ENCODE data around the gene SLFNL1.
A peak's percentile ranks its signal among the peaks of the same experiment; 100 is the strongest.

SLFNL1 gene

GRCh38 chr1:40987439-40988276 is 33.9 kb downstream of the SLFNL1 start:
- H3K27ac Mint-ChIP-seq: peak overlapping the region; percentile 65 to 78 (median 69)
- peaks cover 40% of the 10 kb centered on the region for H3K4me1 Mint-ChIP-seq
- no peaks in the 10 kb centered on the region for H3K9me3 Mint-ChIP-seq
- no peak overlapping the region for H3K4me3 Mint-ChIP-seq
- no peaks in the 10 kb centered on the region for H3K27me3 Mint-ChIP-seq (ENCODE audit: low read depth)
- TF ChIP-seq CTCF (IDR thresholded peaks at IDR 0.05; ENCODE audit: unreplicated experiment in 3 of 3): no peak
- peaks cover 69% of the 10 kb centered on the region for H3K36me3 Mint-ChIP-seq (ENCODE audit: low read depth)

GRCh38 chr1:40986956-40987355 is 34.6 kb downstream of the SLFNL1 start:
- no peak for TF ChIP-seq CTCF (IDR thresholded peaks at IDR 0.05; ENCODE audit: unreplicated experiment in 3 of 3)
- no peaks in the 10 kb centered on the region for H3K27me3 Mint-ChIP-seq (ENCODE audit: low read depth)
- peak overlapping the region in 2 of 3 experiments; percentile 8 to 11 for H3K4me3 Mint-ChIP-seq
- H3K36me3 Mint-ChIP-seq (ENCODE audit: low read depth): peaks cover 63% of the 10 kb centered on the region
- H3K9me3 Mint-ChIP-seq: no peaks in the 10 kb centered on the region
- H3K4me1 Mint-ChIP-seq: peaks cover 47% of the 10 kb centered on the region
- H3K27ac Mint-ChIP-seq: peak overlapping the region; percentile 65 to 78 (median 69)

GRCh38 chr1:40986328-40986783 is 35.2 kb downstream of the SLFNL1 start:
- H3K27ac Mint-ChIP-seq: peak overlapping the region; percentile 65 to 78 (median 69)
- H3K9me3 Mint-ChIP-seq: no peaks in the 10 kb centered on the region
- no peaks in the 10 kb centered on the region for H3K27me3 Mint-ChIP-seq (ENCODE audit: low read depth)
- H3K36me3 Mint-ChIP-seq (ENCODE audit: low read depth): peaks cover 57% of the 10 kb centered on the region
- TF ChIP-seq CTCF (IDR thresholded peaks at IDR 0.05; ENCODE audit: unreplicated experiment in 3 of 3): no peak
- peak overlapping the region in 2 of 3 experiments; percentile 8 to 13 for H3K4me3 Mint-ChIP-seq
- H3K4me1 Mint-ChIP-seq: peaks cover 52% of the 10 kb centered on the region

- H3K9me3 Mint-ChIP-seq: no peaks in the 10 kb centered on the region
- H3K4me1 Mint-ChIP-seq: peaks cover 57% of the 10 kb centered on the region
- peak overlapping the region; percentile 65 to 78 (median 69) for H3K27ac Mint-ChIP-seq
- TF ChIP-seq CTCF (IDR thresholded peaks at IDR 0.05; ENCODE audit: unreplicated experiment in 3 of 3): no peak
- no peaks in the 10 kb centered on the region for H3K27me3 Mint-ChIP-seq (ENCODE audit: low read depth)
- peak overlapping the region in 2 of 3 experiments; percentile 8 to 13 for H3K4me3 Mint-ChIP-seq
- peaks cover 52% of the 10 kb centered on the region for H3K36me3 Mint-ChIP-seq (ENCODE audit: low read depth)
These were observed 35.6 kb downstream of the SLFNL1 start for GRCh38 chr1:40985875-40986274.

GRCh38 chr1:40985161-40985560 is 36.4 kb downstream of the SLFNL1 start:
- no peaks in the 10 kb centered on the region for H3K27me3 Mint-ChIP-seq (ENCODE audit: low read depth)
- peaks cover 62% of the 10 kb centered on the region for H3K4me1 Mint-ChIP-seq
- H3K9me3 Mint-ChIP-seq: no peaks in the 10 kb centered on the region
- H3K4me3 Mint-ChIP-seq: no peak overlapping the region
- no peak for TF ChIP-seq CTCF (IDR thresholded peaks at IDR 0.05; ENCODE audit: unreplicated experiment in 3 of 3)
- peak overlapping the region; percentile 30 to 78 (median 65) for H3K27ac Mint-ChIP-seq
- peaks cover 46% of the 10 kb centered on the region for H3K36me3 Mint-ChIP-seq (ENCODE audit: low read depth)
